A549 (cell line): Measurements from ENCODE around the gene HOXD10.

Experiments used
- BCL3 ChIP-seq: fragments of >200 bp; sonication (Bioruptor Twin); formaldehyde crosslinking; IDR thresholded peaks from 3 replicates; pipeline ENCODE4 v1.6.1; 2016
- CHD2 ChIP-seq: fragments of 150-350 bp; IDR thresholded peaks from 2 replicates; pipeline ENCODE4 v1.6.1; 2014; ENCODE audit warnings: low read length; ENCODE audit not compliant: partially characterized antibody
- CTCF ChIP-seq: fragments of >200 bp; sonication (Bioruptor Twin); formaldehyde crosslinking; IDR thresholded peaks from 3 replicates; pipeline ENCODE4 v1.5.1; 2016
- EP300 ChIP-seq, 2 experiments: fragments of >200 bp; sonication (Bioruptor Twin); formaldehyde crosslinking; IDR thresholded peaks; 2 replicates in 1 of 2; 3 replicates in 1 of 2; pipeline ENCODE4 v1.6.1; 2016 to 2017
- RCOR1 ChIP-seq: fragments of 150-350 bp; IDR thresholded peaks from 2 replicates; pipeline ENCODE4 v1.6.1; 2014; ENCODE audit warnings: antibody characterized with exemption, low read length, low read depth

GRCh38 chr2:176124110-176124946 lies 7.8 kb downstream of the HOXD10 start:
- no peak for TF ChIP-seq CHD2
- no peak for TF ChIP-seq CTCF
- TF ChIP-seq RCOR1: no peak
- TF ChIP-seq BCL3: no peak
- TF ChIP-seq EP300 (IDR thresholded peaks at IDR 0.05): no peak
